HCT116 (cell line): ENCODE measurements around the gene SDF2. TPM values are rescaled to one million over a fixed set of nuclear protein-coding genes. Genes with fewer than 3 reads are reported as not detected.

Experiments
- ATAC-seq: fragments of 200-7000 bp; cut with Tn5 transposase; 2 replicates; pipeline ENCODE4 v1.9.1; 2020; ENCODE audit warnings: mild to moderate bottlenecking, moderate library complexity
- Bru-seq: library from RNA; stranded (reverse); fragments of 400-500 nt; gene quantifications from one replicate; lab custom pipeline; 2021; lab: Mats Ljungman, UMichigan
- BruChase-seq, 2 experiments: library from RNA; stranded (reverse); fragments of 400-500 nt; gene quantifications; one replicate each; lab custom pipeline; 2021; lab: Mats Ljungman, UMichigan
- BruUV-seq: library from RNA; stranded (reverse); fragments of 400-500 nt; replicated peaks from 2 replicates; lab custom pipeline; 2021; lab: Mats Ljungman, UMichigan
- CTCF ChIA-PET: fragments of 300-600 bp; sonication (Branson Sonifier 250); formaldehyde crosslinking; loops from one replicate; lab custom pipeline; 2021; ENCODE audit warnings: antibody characterized with exemption; lab: Charles Lee
- POLR2A ChIA-PET: fragments of 300-600, 350-600 bp; sonication (Branson Sonifier 250); formaldehyde crosslinking; loops from one replicate; lab custom pipeline; 2021; ENCODE audit warnings: antibody characterized with exemption; lab: Charles Lee
- RAD21 ChIA-PET, 2 experiments: fragments of 300-600 bp; sonication (Branson Sonifier 250); formaldehyde crosslinking; loops; one replicate each; lab custom pipeline; 2023; ENCODE audit warnings: low total read pairs in 2 of 2; ENCODE audit not compliant: uncharacterized antibody in 2 of 2, unreplicated experiment in 2 of 2, low non-redundant PET in 1 of 2; lab: Charles Lee
- DNase-seq: peaks from one replicate; pipeline ENCODE4 v3.0.0-alpha.2; 2010; ENCODE audit warnings: low read depth, low spot score
- H2AFZ ChIP-seq: fragments of 200-600 bp; shearing (Covaris generic), sonication (generic); 2 replicates; pipeline ENCODE4 v1.6.1; 2017; ENCODE audit warnings: low read depth, mixed run types, mixed read lengths, antibody characterized with exemption, low read length; ENCODE audit not compliant: poor library complexity, severe bottlenecking
- H3K27ac ChIP-seq: 2 replicates; pipeline ENCODE4 v1.5.1; 2012; ENCODE audit warnings: low read depth, low read length
- H3K27me3 ChIP-seq: fragments of 200-600 bp; sonication (generic); 2 replicates; pipeline ENCODE4 v1.6.1; 2016; ENCODE audit warnings: mixed run types, low read length, mixed read lengths; ENCODE audit not compliant: insufficient read depth
- H3K36me3 ChIP-seq, 2 experiments: fragments of 200-500 bp in 1 of 2; fragments of 200-600 bp in 1 of 2; sonication (Bioruptor generic) in 1 of 2; sonication (generic) in 1 of 2; 2 replicates each; pipeline versions ENCODE4 v1.5.1 to v1.6.1; 2014 to 2016; ENCODE audit warnings: low read length in 2 of 2, inconsistent platforms in 1 of 2, mixed read lengths in 1 of 2, mixed run types in 1 of 2; ENCODE audit not compliant: insufficient read depth in 2 of 2, control insufficient read depth in 1 of 2
- H3K4me1 ChIP-seq, 2 experiments: fragments of 200-600 bp in 1 of 2; sonication (generic) in 1 of 2; 2 replicates each; pipeline versions ENCODE4 v1.5.1 to v1.6.1; 2012 to 2017; ENCODE audit warnings: low read length in 2 of 2, inconsistent platforms in 1 of 2, mild to moderate bottlenecking in 1 of 2, mixed read lengths in 1 of 2, mixed run types in 1 of 2, moderate library complexity in 1 of 2; ENCODE audit not compliant: insufficient read depth in 2 of 2, control insufficient read depth in 1 of 2
- H3K4me2 ChIP-seq: fragments of 200-600 bp; sonication (generic); 2 replicates; pipeline ENCODE4 v1.6.1; 2017; ENCODE audit warnings: mixed run types, low read length, mixed read lengths
- H3K4me3 ChIP-seq, 2 experiments: fragments of 200-600 bp in 1 of 2; sonication (generic) in 1 of 2; replicated peaks in 1 of 2; 2 replicates each; pipeline ENCODE4 v1.5.1; 2011 to 2016; ENCODE audit warnings: low read length in 2 of 2, control low read depth in 1 of 2, low read depth in 1 of 2, mild to moderate bottlenecking in 1 of 2, mixed read lengths in 1 of 2, mixed run types in 1 of 2
- H3K79me2 ChIP-seq: fragments of 200-600 bp; sonication (generic); 2 replicates; pipeline ENCODE4 v1.6.1; 2017; ENCODE audit warnings: mild to moderate bottlenecking, mixed run types, low read length, moderate library complexity, mixed read lengths; ENCODE audit not compliant: insufficient read depth
- H3K9ac ChIP-seq: fragments of 200-600 bp; sonication (generic); 2 replicates; pipeline ENCODE4 v1.6.1; 2016; ENCODE audit warnings: low read length, mixed read lengths
- H3K9me2 ChIP-seq: fragments of 200-600 bp; sonication (generic), shearing (Covaris generic); 2 replicates; pipeline ENCODE4 v1.6.1; 2017; ENCODE audit warnings: mixed run types, mild to moderate bottlenecking, moderate library complexity; ENCODE audit not compliant: insufficient read depth
- H3K9me3 ChIP-seq, 2 experiments: fragments of 200-500 bp in 1 of 2; fragments of 200-600 bp in 1 of 2; sonication (Bioruptor generic) in 1 of 2; sonication (generic) in 1 of 2; 2 replicates each; pipeline ENCODE4 v1.6.1; 2014 to 2017; ENCODE audit warnings: low read length in 2 of 2, mixed read lengths in 2 of 2, inconsistent platforms in 1 of 2, low read depth in 1 of 2, mild to moderate bottlenecking in 1 of 2, mixed run types in 1 of 2, moderate library complexity in 1 of 2; ENCODE audit not compliant: control insufficient read depth in 1 of 2, insufficient read depth in 1 of 2
- H4K20me1 ChIP-seq: fragments of 200-600 bp; sonication (generic), shearing (Covaris generic); 2 replicates; pipeline ENCODE4 v1.6.1; 2017; ENCODE audit warnings: mixed run types, mild to moderate bottlenecking, moderate library complexity; ENCODE audit not compliant: insufficient read depth
- ATF3 ChIP-seq: IDR thresholded peaks from 2 replicates; pipeline ENCODE4 v1.6.1; 2012
- CBX3 ChIP-seq: IDR thresholded peaks from 2 replicates; pipeline ENCODE4 v1.6.1; 2012; ENCODE audit warnings: low read depth
- CEBPB ChIP-seq: IDR thresholded peaks from 2 replicates; pipeline ENCODE4 v1.6.1; 2012; ENCODE audit warnings: low read depth
- CTCF ChIP-seq, 3 experiments: fragments of 200-600 bp in 1 of 3; sonication (generic) in 1 of 3; IDR thresholded peaks in 2 of 3; conservative IDR thresholded peaks in 1 of 3; 2 replicates each; pipeline ENCODE4 v1.5.1; 2012 to 2017; ENCODE audit warnings: low read depth in 2 of 3, low read length in 2 of 3, antibody characterized with exemption in 1 of 3, borderline replicate concordance in 1 of 3, control low read depth in 1 of 3, mild to moderate bottlenecking in 1 of 3, mixed read lengths in 1 of 3, mixed run types in 1 of 3, moderate library complexity in 1 of 3; ENCODE audit not compliant: insufficient read depth in 1 of 3
- EGR1 ChIP-seq: IDR thresholded peaks from 2 replicates; pipeline ENCODE4 v1.6.1; 2012; ENCODE audit warnings: low read depth
- ELF1 ChIP-seq: IDR thresholded peaks from 2 replicates; pipeline ENCODE4 v1.6.1; 2012; ENCODE audit warnings: low read depth, borderline replicate concordance
- EZH2 ChIP-seq: fragments of 200-600 bp; sonication (generic); IDR thresholded peaks from 2 replicates; pipeline ENCODE4 v1.6.1; 2017; ENCODE audit warnings: antibody characterized with exemption, mixed run types
- EZH2phosphoT487 ChIP-seq: fragments of 200-600 bp; IDR thresholded peaks from 2 replicates; pipeline ENCODE4 v1.6.1; 2018; ENCODE audit warnings: antibody characterized with exemption, borderline replicate concordance
- FOSL1 ChIP-seq: IDR thresholded peaks from 2 replicates; pipeline ENCODE4 v1.6.1; 2012; ENCODE audit warnings: low read depth
- JUND ChIP-seq: IDR thresholded peaks from 2 replicates; pipeline ENCODE4 v1.6.1; 2012
- MAX ChIP-seq: IDR thresholded peaks from 2 replicates; pipeline ENCODE4 v1.6.1; 2012
- POLR2A ChIP-seq: IDR thresholded peaks from 2 replicates; pipeline ENCODE4 v1.7.0; 2011; ENCODE audit warnings: borderline replicate concordance; ENCODE audit not compliant: insufficient read depth, insufficient read length; ENCODE audit errors: extremely low read depth
- POLR2AphosphoS5 ChIP-seq: IDR thresholded peaks from 2 replicates; pipeline ENCODE4 v1.6.1; 2011; ENCODE audit warnings: mild to moderate bottlenecking, low read depth, low read length, moderate library complexity
- RAD21 ChIP-seq: IDR thresholded peaks from 2 replicates; pipeline ENCODE4 v1.6.1; 2012; ENCODE audit warnings: low read depth, mild to moderate bottlenecking
- SIN3A ChIP-seq: IDR thresholded peaks from 2 replicates; pipeline ENCODE4 v1.6.1; 2012; ENCODE audit warnings: low read depth
- SP1 ChIP-seq: IDR thresholded peaks from 2 replicates; pipeline ENCODE4 v1.6.1; 2012; ENCODE audit warnings: low read depth
- YY1 ChIP-seq: IDR thresholded peaks from 2 replicates; pipeline ENCODE4 v1.6.1; 2011; ENCODE audit warnings: low read length, low read depth, moderate library complexity, mild to moderate bottlenecking; ENCODE audit not compliant: insufficient replicate concordance; ENCODE audit errors: extremely low read depth
- ZBTB33 ChIP-seq: IDR thresholded peaks from 2 replicates; pipeline ENCODE4 v1.6.1; 2011; ENCODE audit warnings: mild to moderate bottlenecking, low read length, moderate library complexity; ENCODE audit not compliant: insufficient replicate concordance; ENCODE audit errors: extremely low read depth
- ZFX ChIP-seq: fragments of 450-650 bp; IDR thresholded peaks from 2 replicates; pipeline ENCODE4 v1.6.1; 2017
- ZNF274 ChIP-seq: fragments of 200-500 bp; sonication (Bioruptor generic); IDR thresholded peaks from 2 replicates; pipeline ENCODE4 v1.6.1; 2014; ENCODE audit warnings: mild to moderate bottlenecking, low read depth, low read length, inconsistent platforms
- intact Hi-C: fragments of 100-400 bp; cut with micrococcal nuclease; formaldehyde crosslinking; loops from 2 replicates; pipeline ENCODE4 v1.10.0; 2022
- long read RNA-seq: library from polyadenylated mRNA; unstranded; transcript quantifications from one replicate; pipeline ENCODE4 v2.0.0, GENCODE V29; 2021; ENCODE audit not compliant: unreplicated experiment
- polyA plus RNA-seq: library from polyadenylated mRNA; unstranded; fragments of >200 nt; gene quantifications from 2 replicates; pipeline ENCODE4 v1.2.1, GENCODE V29; 2012; ENCODE audit warnings: missing spikeins
- total RNA-seq: library from RNA; stranded (reverse); gene quantifications from one replicate; pipeline ENCODE4 v1.2.1, GENCODE V29; 2021; ENCODE audit not compliant: unreplicated experiment

SDF2 gene
- total RNA-seq (41.3 TPM), Bru-seq, nascent RNA (percentile 81 among the genes with signal in this experiment), BruChase-seq, experiment 1, labeled RNA remaining after a 6-hour chase (percentile 80 among the genes with signal in this experiment), BruChase-seq, experiment 2, labeled RNA remaining after a 2-hour chase (percentile 79 among the genes with signal in this experiment)
- 44.5 and 47.9 TPM in 2 replicates for polyA plus RNA-seq
- long read RNA-seq, transcript SDF2-208 (2 exons, 1,342 nt) = minor isoform, 5 of 42 reads
- long read RNA-seq, transcript SDF2-201 (3 exons, 1,568 nt) = major isoform, 19 of 42 reads
- long read RNA-seq, partial matches to known transcripts = 1 of 42 reads
- long read RNA-seq, other reads (novel, unspliced or antisense) = 10 of 42 reads

GRCh38 chr17:28661635-28662526 lies at the start of gene SDF2, which contains the start of gene SUPT6H:
TSS of gene SDF2 (minus strand) at chr17:28661906. CDS start at chr17:28661876, 30 bp downstream.
TSS of gene SUPT6H (plus strand) at chr17:28662205. CDS start at chr17:28673402, 11,197 bp downstream.
- H2AFZ ChIP-seq = peak within 1 kb of the TSS; percentile 79
- CTCF ChIA-PET = interaction anchor here (1.2 to 2.7 kb wide), 5 partner anchors 10 to 18 kb away, joined by 5 to 14 read pairs (median 10); partner anchors contain the start of gene BLTP2
- ATAC-seq (peak; percentile 90), DNase-seq (peak; percentile 74)
- H3K4me1 ChIP-seq = peaks cover 12 to 18% of the 10 kb centered on the region in 2 experiments; a peak in 3 of 4 replicates
- no peaks in the 10 kb centered on the region for H3K27me3 ChIP-seq
- TSS peak; percentile 77 for BruUV-seq
- intact Hi-C loops = no loop called here
- H3K4me2 ChIP-seq = peak within 1 kb of the TSS; percentile 77
- 0 out of 4 replicates have a peak, but pooled peaks cover 0 to 4% of the 10 kb centered on the region in 2 experiments for H3K9me3 ChIP-seq
- H3K79me2 ChIP-seq = peaks cover 86% of the 10 kb centered on the region
- H3K9ac ChIP-seq = peak within 1 kb of the TSS; percentile 92
- POLR2A ChIA-PET = interaction anchor here (0.8 to 2.9 kb wide), 7 partner anchors 9 to 58 kb away, joined by 3 to 19 read pairs (median 4); partner anchors contain the start of genes BLTP2 and RPL23A
- no peaks in the 10 kb centered on the region for H4K20me1 ChIP-seq
- RAD21 ChIA-PET = interaction anchor here in 1 of 2 experiments (0.6 kb wide), 1 partner anchor 11 kb away, joined by 4 read pairs; no protein-coding TSS in a partner anchor
- H3K27ac ChIP-seq = peak within 1 kb of the TSS; percentile 92
- H3K9me2 ChIP-seq = no peaks in the 10 kb centered on the region
- peak within 1 kb of the TSS; percentile 92 to 98 for H3K4me3 ChIP-seq
- peaks cover 5 to 30% of the 10 kb centered on the region in 2 experiments for H3K36me3 ChIP-seq
- peak; percentile 55 for TF ChIP-seq POLR2A
- no peak for TF ChIP-seq RAD21
- peak; percentile 60; the same call in 1 of the 2 replicates for TF ChIP-seq SP1
- TF ChIP-seq ELF1 = peak; percentile 72
- TF ChIP-seq CBX3 = no peak
- no peak for TF ChIP-seq ZNF274
- TF ChIP-seq SIN3A = peak; percentile 90
- no peak for TF ChIP-seq JUND
- TF ChIP-seq EZH2 = no peak
- TF ChIP-seq FOSL1 = no peak
- no peak for TF ChIP-seq EZH2phosphoT487
- TF ChIP-seq ZBTB33 = no peak
- TF ChIP-seq CTCF (IDR thresholded peaks at IDR 0.05 in 2 of 3, conservative IDR thresholded peaks at IDR 0.05 in 1 of 3; ENCODE audit: borderline replicate concordance in 1 of 3, insufficient read depth in 1 of 3, low read depth in 2 of 3, low read length in 2 of 3) = no peak
- TF ChIP-seq ATF3 = no peak
- peak; percentile 89 for TF ChIP-seq POLR2AphosphoS5
- peak; percentile 70 for TF ChIP-seq EGR1
- no peak for TF ChIP-seq CEBPB
- peak; percentile 75 for TF ChIP-seq MAX
- peak; percentile 52 for TF ChIP-seq YY1
- peak; percentile 76 for TF ChIP-seq ZFX
